Measurements from ENCODE around the gene UBR1.
"Not testable (repeated sequence)": the region's sequence is repeated elsewhere in the genome, so short reads cannot be mapped to it uniquely, and the experiment has no call there.

UBR1 gene

GRCh38 chr15:42954291-42954690 lies 151.5 kb downstream of the UBR1 start:
- DNase-seq = no peak

GRCh38 chr15:42948898-42949297 lies 156.9 kb downstream of the UBR1 start:
- DNase-seq = not testable (repeated sequence)

GRCh38 chr15:42940527-42940926 lies 165.3 kb downstream of the UBR1 start:
- no peak for DNase-seq

GRCh38 chr15:42939841-42940240 lies 166.0 kb downstream of the UBR1 start:
- DNase-seq = no peak

GRCh38 chr15:42937143-42937542 lies 168.7 kb downstream of the UBR1 start:
- DNase-seq = no peak

GRCh38 chr15:42933886-42934667 lies 171.8 kb downstream of the UBR1 start:
- no peak for DNase-seq

GRCh38 chr15:42932833-42933515 lies 172.9 kb downstream of the UBR1 start:
- DNase-seq = no peak

- no peak for DNase-seq
Observed at GRCh38 chr15:42931702-42932486, 173.9 kb downstream of the UBR1 start.

GRCh38 chr15:42929306-42929848 lies 176.5 kb downstream of the UBR1 start:
- no peak for DNase-seq

GRCh38 chr15:42921342-42921731 lies 184.5 kb downstream of the UBR1 start:
- DNase-seq = peak; percentile 11 to 38

GRCh38 chr15:42920519-42921341 lies 185.1 kb downstream of the UBR1 start, which contains the start of gene TTBK2:
TTBK2 (minus strand) TSS chr15:42920778; CDS start chr15:42878617, 42,161 bp downstream.
- DNase-seq = peak; percentile 97 to 98

- peak; percentile 42 to 44 for DNase-seq
Observed at GRCh38 chr15:42919799-42920518, 185.9 kb downstream of the UBR1 start.

- no peak for DNase-seq
Observed at GRCh38 chr15:42919308-42919707, 186.5 kb downstream of the UBR1 start.

GRCh38 chr15:42918047-42918446 lies 187.8 kb downstream of the UBR1 start:
- DNase-seq = no peak

GRCh38 chr15:42915654-42916315 lies 190.1 kb downstream of the UBR1 start:
- peak; percentile 40 to 61 for DNase-seq

- no peak for DNase-seq
Observed at GRCh38 chr15:42914728-42915497, 190.9 kb downstream of the UBR1 start.

GRCh38 chr15:42911058-42911592 lies 194.7 kb downstream of the UBR1 start:
- no peak for DNase-seq

- DNase-seq = no peak
Observed at GRCh38 chr15:42908538-42908937, 197.3 kb downstream of the UBR1 start.

- DNase-seq = no peak
Observed at GRCh38 chr15:42903388-42904324, 202.2 kb downstream of the UBR1 start.
